Right lobe of liver (tissue), 4 donors: ENCODE results near the gene OR2G3.

Experiments
- POLR2A ChIP-seq: fragments of 450-650 bp; IDR thresholded peaks from one replicate; pipeline ENCODE4 v1.6.1; 2017; ENCODE audit warnings: antibody characterized with exemption, mild to moderate bottlenecking
- TF ChIP-seq, protein P1 (sequence below), 4 donors: fragments of 200-600 bp in 3 of 4; fragments of 450-650 bp in 1 of 4; IDR thresholded peaks; one replicate each; pipeline versions ENCODE4 v1.5.1 to v1.8.0; 2016 to 2022; ENCODE audit warnings: antibody characterized with exemption in 4 of 4, mild to moderate bottlenecking in 2 of 4
- donor health status: DM: no; HTN: no; CAD: no.
- donor health status: DM: no; HTN: no; CAD: no.
- donor health status: DM: no; HTN: yes; CAD: no.

DNA sequence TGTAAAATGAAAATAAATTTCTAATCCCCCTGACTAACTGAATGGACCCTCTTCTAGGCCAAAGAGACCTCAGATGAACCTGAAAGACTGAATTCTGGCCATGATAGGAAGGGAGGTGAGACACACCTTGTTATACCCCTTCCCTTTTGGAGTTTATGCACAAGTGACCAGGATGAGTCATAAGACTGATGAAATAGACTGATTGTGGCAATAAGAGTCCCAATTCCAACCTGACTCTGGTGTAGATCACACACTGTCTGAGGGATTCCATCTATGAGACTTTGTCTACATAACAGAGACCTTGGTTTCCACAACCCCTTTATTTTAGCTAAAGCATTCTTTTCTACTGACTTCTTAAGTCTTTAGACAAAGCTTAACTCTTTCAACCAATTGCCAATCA, 30.7 kb upstream of the OR2G3 start:
- TF ChIP-seq, protein P1, sequence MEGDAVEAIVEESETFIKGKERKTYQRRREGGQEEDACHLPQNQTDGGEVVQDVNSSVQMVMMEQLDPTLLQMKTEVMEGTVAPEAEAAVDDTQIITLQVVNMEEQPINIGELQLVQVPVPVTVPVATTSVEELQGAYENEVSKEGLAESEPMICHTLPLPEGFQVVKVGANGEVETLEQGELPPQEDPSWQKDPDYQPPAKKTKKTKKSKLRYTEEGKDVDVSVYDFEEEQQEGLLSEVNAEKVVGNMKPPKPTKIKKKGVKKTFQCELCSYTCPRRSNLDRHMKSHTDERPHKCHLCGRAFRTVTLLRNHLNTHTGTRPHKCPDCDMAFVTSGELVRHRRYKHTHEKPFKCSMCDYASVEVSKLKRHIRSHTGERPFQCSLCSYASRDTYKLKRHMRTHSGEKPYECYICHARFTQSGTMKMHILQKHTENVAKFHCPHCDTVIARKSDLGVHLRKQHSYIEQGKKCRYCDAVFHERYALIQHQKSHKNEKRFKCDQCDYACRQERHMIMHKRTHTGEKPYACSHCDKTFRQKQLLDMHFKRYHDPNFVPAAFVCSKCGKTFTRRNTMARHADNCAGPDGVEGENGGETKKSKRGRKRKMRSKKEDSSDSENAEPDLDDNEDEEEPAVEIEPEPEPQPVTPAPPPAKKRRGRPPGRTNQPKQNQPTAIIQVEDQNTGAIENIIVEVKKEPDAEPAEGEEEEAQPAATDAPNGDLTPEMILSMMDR (IDR thresholded peaks at IDR 0.05) = no peak
- no peak for TF ChIP-seq POLR2A
